ENCODE measurements around the gene THUMPD2.

DNA sequence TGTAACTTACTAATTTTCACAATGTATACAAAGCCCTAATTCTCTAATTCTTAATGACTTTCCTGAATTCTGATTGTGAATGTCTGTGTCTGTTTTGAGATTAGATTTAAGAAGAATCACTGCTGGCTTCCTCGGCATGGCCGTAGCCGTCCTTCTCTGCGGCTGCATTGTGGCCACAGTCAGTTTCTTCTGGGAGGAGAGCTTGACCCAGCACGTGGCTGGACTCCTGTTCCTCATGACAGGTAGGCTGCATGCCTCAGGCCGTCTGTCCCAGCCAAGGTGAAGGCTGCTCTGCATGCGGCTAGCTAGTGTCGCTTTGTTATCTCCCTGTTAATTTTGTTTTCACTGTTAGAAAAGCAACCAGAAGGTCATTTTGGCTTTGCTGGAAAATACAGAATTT lies 72.1 kb downstream of the THUMPD2 start:
- TF ChIP-seq, protein P1, sequence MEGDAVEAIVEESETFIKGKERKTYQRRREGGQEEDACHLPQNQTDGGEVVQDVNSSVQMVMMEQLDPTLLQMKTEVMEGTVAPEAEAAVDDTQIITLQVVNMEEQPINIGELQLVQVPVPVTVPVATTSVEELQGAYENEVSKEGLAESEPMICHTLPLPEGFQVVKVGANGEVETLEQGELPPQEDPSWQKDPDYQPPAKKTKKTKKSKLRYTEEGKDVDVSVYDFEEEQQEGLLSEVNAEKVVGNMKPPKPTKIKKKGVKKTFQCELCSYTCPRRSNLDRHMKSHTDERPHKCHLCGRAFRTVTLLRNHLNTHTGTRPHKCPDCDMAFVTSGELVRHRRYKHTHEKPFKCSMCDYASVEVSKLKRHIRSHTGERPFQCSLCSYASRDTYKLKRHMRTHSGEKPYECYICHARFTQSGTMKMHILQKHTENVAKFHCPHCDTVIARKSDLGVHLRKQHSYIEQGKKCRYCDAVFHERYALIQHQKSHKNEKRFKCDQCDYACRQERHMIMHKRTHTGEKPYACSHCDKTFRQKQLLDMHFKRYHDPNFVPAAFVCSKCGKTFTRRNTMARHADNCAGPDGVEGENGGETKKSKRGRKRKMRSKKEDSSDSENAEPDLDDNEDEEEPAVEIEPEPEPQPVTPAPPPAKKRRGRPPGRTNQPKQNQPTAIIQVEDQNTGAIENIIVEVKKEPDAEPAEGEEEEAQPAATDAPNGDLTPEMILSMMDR (IDR thresholded peaks at IDR 0.05): no peak
- TF ChIP-seq EP300 (IDR thresholded peaks at IDR 0.05) (no peak), POLR2AphosphoS5 (IDR thresholded peaks at IDR 0.05) (no peak), POLR2A (IDR thresholded peaks at IDR 0.05) (no peak)

Data from sigmoid colon (tissue), 4 donors.